Right ventricle myocardium superior (tissue), 1 donor: ENCODE measurements around the gene SUB1. TPM values are rescaled to one million over a fixed set of nuclear protein-coding genes. Genes with fewer than 3 reads are reported as not detected.

Experiments
- ATAC-seq: fragments of 200-7000 bp; cut with Tn5 transposase; one replicate; pipeline ENCODE4 v1.9.1; 2020; ENCODE audit warnings: mild to moderate bottlenecking; ENCODE audit not compliant: poor library complexity
- DNase-seq: peaks from one replicate; pipeline ENCODE4 v3.0.0-alpha.2; 2020
- intact Hi-C: fragments of 100-400 bp; cut with DNase I; formaldehyde crosslinking; loops from one replicate; pipeline ENCODE4 v1.11.2; 2022
- total RNA-seq: library from RNA; stranded (reverse); fragmentation: NEBNext Ultra II Directional; extraction: Animal tissue kit (Norgen Biotek cat#: 25700); gene quantifications from one replicate; pipeline ENCODE4 v1.2.1, GENCODE V29; 2021
- donor health status: DM: no; HTN: yes; CAD: no; lungs with severe emphysema.

SUB1 gene
- total RNA-seq, 1 donor from 2014 or later, result 175 TPM

GRCh38 chr5:32589942-32590869 lies 4.8 kb downstream of the SUB1 start:
- intact Hi-C loops, result loop anchor here (5.0 kb wide), 1 partner anchor 98 kb away; no protein-coding TSS in a partner anchor
- ATAC-seq (no peak), DNase-seq (no peak)

GRCh38 chr5:32595118-32595517 lies 9.8 kb downstream of the SUB1 start:
- no peak for ATAC-seq
- intact Hi-C loops, result no loop called here
- no peak for DNase-seq

- intact Hi-C loops, result no loop called here
- DNase-seq, result no peak
- no peak for ATAC-seq
These were observed 11.8 kb downstream of the SUB1 start for GRCh38 chr5:32597041-32597629.

GRCh38 chr5:32598260-32598937 lies 13.0 kb downstream of the SUB1 start:
- intact Hi-C loops, result no loop called here
- ATAC-seq (no peak), DNase-seq (no peak)

- no peak for DNase-seq
- intact Hi-C loops, result no loop called here
- ATAC-seq, result peak; percentile 49
These were observed 13.7 kb downstream of the SUB1 start for GRCh38 chr5:32598997-32599549.

GRCh38 chr5:32600054-32600622 lies 14.8 kb downstream of the SUB1 start:
- peak; percentile 87 for ATAC-seq
- no peak for DNase-seq
- intact Hi-C loops, result no loop called here

GRCh38 chr5:32601623-32602295 lies 16.4 kb downstream of the SUB1 start:
- DNase-seq (no peak), ATAC-seq (no peak)
- intact Hi-C loops, result no loop called here

- intact Hi-C loops, result no loop called here
- no peak for DNase-seq
These were observed 17.5 kb downstream of the SUB1 start for GRCh38 chr5:32602906-32603305.

GRCh38 chr5:32604800-32605765 lies 19.7 kb downstream of the SUB1 start:
- DNase-seq (no peak), ATAC-seq (no peak)
- intact Hi-C loops, result no loop called here

More at GRCh38 chr5:32602906-32603305, 17.5 kb downstream of the SUB1 start:
- ATAC-seq, result no peak

- no peak for ATAC-seq
These were observed 20.4 kb downstream of the SUB1 start for GRCh38 chr5:32605766-32606152.

GRCh38 chr5:32612134-32612888 lies 27.0 kb downstream of the SUB1 start:
- DNase-seq (no peak), ATAC-seq (no peak)
- intact Hi-C loops, result loop anchor here (5.0 kb wide), 1 partner anchor 125 kb away; no protein-coding TSS in a partner anchor

More at GRCh38 chr5:32605766-32606152, 20.4 kb downstream of the SUB1 start:
- no peak for DNase-seq
- intact Hi-C loops, result no loop called here

GRCh38 chr5:32613050-32613672 lies 27.8 kb downstream of the SUB1 start:
- ATAC-seq, result peak; percentile 76
- intact Hi-C loops, result loop anchor here (5.0 kb wide), 1 partner anchor 126 kb away; no protein-coding TSS in a partner anchor
- DNase-seq, result peak; percentile 86

GRCh38 chr5:32615236-32615635 lies 29.9 kb downstream of the SUB1 start:
- DNase-seq (no peak), ATAC-seq (peak; percentile 17)
- intact Hi-C loops, result no loop called here

- ATAC-seq (peak; percentile 36), DNase-seq (no peak)
- intact Hi-C loops, result no loop called here
These were observed 33.6 kb downstream of the SUB1 start for GRCh38 chr5:32618962-32619361.

GRCh38 chr5:32621256-32621655 lies 35.9 kb downstream of the SUB1 start:
- no peak for ATAC-seq
- intact Hi-C loops, result no loop called here
- no peak for DNase-seq

GRCh38 chr5:32625106-32625505 lies 39.7 kb downstream of the SUB1 start:
- ATAC-seq (no peak), DNase-seq (no peak)
- intact Hi-C loops, result no loop called here
